ENCODE results near the gene B2M.
"Not testable (repeated sequence)": the region's sequence is repeated elsewhere in the genome, so short reads cannot be mapped to it uniquely, and the experiment has no call there.

The B2M gene

DNA sequence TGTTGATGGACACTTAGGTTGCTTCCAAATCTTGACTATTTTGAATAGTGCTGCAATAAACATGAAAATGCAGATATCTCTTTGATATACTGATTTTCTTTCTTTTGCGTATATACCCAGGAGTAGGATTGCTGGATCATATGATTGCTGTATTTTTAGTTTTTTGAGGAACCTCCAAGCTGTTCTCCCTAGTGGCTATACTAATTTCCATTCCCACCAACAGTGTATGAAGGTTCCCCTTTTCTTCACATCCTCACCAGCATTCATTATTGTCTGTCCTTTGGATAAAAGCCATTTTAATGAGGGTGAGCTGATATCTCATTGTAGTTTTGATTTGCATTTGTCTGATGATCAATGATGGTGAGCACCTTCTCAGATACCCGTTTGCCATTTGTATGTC, 12.7 kb upstream of the B2M start:
- DNase-seq (ENCODE audit: low read depth, low spot score), result no peak

GRCh38 chr15:44700676-44701075, 10.6 kb upstream of the B2M start:
- not testable (repeated sequence) for DNase-seq (ENCODE audit: low read depth, low spot score)

- DNase-seq (ENCODE audit: low read depth, low spot score), result no peak
These were observed 5.3 kb upstream of the B2M start for GRCh38 chr15:44705986-44706385.

DNA sequence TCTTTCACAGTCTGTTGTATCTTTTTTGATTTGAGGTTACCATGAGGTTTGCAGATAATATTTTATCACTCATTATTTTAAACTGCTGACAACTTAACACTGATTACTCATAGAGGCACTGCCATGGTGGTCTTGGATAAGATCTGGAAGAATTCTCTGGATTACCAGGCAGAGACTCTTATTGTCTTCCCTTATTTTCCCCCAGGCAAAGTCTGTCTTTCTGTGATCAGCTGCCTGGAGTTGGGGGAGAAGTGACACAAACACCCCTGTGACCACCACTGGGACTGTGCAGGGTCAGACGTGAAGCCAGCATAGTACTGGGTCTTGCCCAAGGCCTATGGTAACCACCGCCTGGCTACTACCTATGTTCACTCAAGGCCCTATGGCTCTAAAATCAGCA, 4.9 kb upstream of the B2M start:
- no peak for DNase-seq (ENCODE audit: low read depth, low spot score)

DNA sequence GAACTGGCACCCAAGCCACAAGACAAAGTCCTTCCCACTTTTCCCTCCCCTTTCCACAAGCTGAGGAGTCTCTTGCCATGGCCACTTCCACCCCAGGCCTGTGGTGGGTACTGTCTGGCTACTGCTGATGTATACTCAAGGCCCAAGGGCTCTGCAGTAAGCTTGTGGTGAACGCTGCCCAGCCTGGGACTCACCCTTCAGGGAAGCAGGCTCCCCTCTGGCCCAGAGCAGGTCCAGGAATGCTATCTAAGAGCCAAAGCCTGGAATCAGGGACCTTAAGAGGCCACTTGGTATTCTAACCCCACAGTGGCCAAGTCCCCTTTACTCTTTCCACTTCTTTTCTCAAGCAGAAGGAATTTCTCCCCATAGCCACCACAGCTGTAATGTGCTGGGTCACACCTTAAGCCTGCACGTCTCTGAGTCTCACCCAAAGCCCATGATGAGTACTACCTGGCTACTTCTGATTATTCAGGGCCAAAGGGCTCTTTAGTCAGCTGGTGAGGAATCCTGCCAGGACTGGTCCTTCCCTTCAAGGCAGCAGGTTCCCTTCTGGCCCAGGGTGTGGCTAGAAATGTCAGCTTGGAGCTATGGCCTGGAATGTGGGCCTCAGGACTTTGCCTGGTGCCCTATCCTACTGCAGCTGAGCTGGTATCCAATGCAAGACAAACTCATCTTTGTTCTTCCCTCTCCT, 4.2 kb upstream of the B2M start:
- DNase-seq (ENCODE audit: low read depth, low spot score), result no peak

- no peak for DNase-seq (ENCODE audit: low read depth, low spot score)
These were observed 851 bp upstream of the B2M start for GRCh38 chr15:44710236-44711095.

DNA sequence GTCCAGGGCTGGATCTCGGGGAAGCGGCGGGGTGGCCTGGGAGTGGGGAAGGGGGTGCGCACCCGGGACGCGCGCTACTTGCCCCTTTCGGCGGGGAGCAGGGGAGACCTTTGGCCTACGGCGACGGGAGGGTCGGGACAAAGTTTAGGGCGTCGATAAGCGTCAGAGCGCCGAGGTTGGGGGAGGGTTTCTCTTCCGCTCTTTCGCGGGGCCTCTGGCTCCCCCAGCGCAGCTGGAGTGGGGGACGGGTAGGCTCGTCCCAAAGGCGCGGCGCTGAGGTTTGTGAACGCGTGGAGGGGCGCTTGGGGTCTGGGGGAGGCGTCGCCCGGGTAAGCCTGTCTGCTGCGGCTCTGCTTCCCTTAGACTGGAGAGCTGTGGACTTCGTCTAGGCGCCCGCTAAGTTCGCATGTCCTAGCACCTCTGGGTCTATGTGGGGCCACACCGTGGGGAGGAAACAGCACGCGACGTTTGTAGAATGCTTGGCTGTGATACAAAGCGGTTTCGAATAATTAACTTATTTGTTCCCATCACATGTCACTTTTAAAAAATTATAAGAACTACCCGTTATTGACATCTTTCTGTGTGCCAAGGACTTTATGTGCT, 527 bp downstream of the B2M start:
- peak; percentile 41 for DNase-seq (ENCODE audit: low read depth, low spot score)

- DNase-seq (ENCODE audit: low read depth, low spot score), result peak; percentile 48
These were observed 1.2 kb downstream of the B2M start for GRCh38 chr15:44712346-44713005.

GRCh38 chr15:44713006-44713966, 2.0 kb downstream of the B2M start:
- no peak for DNase-seq (ENCODE audit: low read depth, low spot score)

DNA sequence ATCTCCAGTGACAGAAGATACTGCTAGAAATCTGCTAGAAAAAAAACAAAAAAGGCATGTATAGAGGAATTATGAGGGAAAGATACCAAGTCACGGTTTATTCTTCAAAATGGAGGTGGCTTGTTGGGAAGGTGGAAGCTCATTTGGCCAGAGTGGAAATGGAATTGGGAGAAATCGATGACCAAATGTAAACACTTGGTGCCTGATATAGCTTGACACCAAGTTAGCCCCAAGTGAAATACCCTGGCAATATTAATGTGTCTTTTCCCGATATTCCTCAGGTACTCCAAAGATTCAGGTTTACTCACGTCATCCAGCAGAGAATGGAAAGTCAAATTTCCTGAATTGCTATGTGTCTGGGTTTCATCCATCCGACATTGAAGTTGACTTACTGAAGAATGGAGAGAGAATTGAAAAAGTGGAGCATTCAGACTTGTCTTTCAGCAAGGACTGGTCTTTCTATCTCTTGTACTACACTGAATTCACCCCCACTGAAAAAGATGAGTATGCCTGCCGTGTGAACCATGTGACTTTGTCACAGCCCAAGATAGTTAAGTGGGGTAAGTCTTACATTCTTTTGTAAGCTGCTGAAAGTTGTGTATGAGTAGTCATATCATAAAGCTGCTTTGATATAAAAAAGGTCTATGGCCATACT, 4.0 kb downstream of the B2M start:
- no peak for DNase-seq (ENCODE audit: low read depth, low spot score)

GRCh38 chr15:44715797-44716334, 4.5 kb downstream of the B2M start:
- DNase-seq (ENCODE audit: low read depth, low spot score), result no peak

DNA sequence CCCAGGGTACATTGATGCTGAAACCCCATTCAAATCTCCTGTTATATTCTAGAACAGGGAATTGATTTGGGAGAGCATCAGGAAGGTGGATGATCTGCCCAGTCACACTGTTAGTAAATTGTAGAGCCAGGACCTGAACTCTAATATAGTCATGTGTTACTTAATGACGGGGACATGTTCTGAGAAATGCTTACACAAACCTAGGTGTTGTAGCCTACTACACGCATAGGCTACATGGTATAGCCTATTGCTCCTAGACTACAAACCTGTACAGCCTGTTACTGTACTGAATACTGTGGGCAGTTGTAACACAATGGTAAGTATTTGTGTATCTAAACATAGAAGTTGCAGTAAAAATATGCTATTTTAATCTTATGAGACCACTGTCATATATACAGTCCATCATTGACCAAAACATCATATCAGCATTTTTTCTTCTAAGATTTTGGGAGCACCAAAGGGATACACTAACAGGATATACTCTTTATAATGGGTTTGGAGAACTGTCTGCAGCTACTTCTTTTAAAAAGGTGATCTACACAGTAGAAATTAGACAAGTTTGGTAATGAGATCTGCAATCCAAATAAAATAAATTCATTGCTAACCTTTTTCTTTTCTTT, 5.8 kb downstream of the B2M start:
- DNase-seq (ENCODE audit: low read depth, low spot score), result no peak

GRCh38 chr15:44718180-44718926, 7.0 kb downstream of the B2M start:
- no peak for DNase-seq (ENCODE audit: low read depth, low spot score)

GRCh38 chr15:44718927-44719292, 7.6 kb downstream of the B2M start:
- no peak for DNase-seq (ENCODE audit: low read depth, low spot score)

DNA sequence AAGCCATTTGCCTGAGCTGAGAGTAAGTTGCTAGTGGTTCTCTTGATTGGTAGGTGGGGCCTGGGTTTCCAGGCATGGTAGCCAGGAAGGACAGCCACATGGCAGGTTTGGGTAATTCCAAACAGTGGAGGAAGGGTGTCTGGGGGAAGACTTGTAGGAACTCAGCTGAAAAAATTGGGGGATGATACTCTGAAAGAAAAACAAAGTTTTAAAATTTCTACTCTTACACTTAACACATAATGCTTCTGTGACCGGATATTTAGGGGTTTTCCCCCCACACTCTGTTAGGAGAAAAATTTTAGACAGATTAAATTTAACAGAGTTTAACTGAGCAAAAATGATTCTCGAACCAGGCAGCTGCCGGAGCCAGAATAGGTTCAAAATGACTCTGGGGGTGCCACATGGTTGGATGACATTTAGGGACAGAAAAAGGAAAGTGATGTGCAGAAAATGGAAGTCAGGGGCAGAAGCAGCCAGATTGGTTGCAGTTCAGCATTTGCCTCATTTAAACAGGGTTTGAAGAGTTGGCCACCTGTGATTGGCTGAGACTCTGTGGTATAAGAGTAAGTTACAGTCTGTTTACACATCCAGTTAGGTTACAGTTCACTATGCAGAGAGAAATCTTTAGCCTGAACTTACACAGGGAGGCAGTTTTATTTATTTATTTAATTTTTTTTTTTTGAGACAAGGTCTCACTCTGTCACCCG, 8.1 kb downstream of the B2M start:
- no peak for DNase-seq (ENCODE audit: low read depth, low spot score)

DNA sequence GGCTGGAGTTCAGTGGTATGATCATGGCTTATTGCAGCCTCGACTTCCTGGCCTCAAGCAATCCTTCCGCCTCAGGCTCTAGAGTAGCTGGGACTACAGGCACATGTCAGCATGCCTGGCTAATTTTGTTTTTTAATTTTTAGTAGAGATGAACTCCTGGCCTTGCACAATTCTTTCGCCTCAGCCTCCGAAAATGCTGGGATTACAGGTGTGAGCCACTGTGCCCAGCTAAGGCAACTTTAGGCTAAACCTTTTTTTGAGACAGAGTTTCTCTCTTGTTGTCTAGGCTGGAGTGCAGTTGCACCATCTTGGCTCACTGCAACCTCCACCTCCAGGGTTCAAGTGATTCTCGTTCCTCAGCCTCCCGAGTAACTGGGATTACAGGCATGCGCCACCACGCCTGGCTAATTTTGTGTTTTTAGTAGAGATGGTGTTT, 8.7 kb downstream of the B2M start:
- not testable (repeated sequence) for DNase-seq (ENCODE audit: low read depth, low spot score)

- DNase-seq (ENCODE audit: low read depth, low spot score), result no peak
These were observed 9.3 kb downstream of the B2M start for GRCh38 chr15:44720460-44721176.

GRCh38 chr15:44722011-44722410, 10.7 kb downstream of the B2M start:
- DNase-seq (ENCODE audit: low read depth, low spot score), result no peak

All from activated naive CD8-positive, alpha-beta T cell treated with anti-CD3 and anti-CD28 coated beads, Interleukin-2, amount 50 U/mL, for 16 hours (primary cell).